ENCODE results near the gene KRT4. TPM values are rescaled to one million over a fixed set of nuclear protein-coding genes. Genes with fewer than 3 reads are reported as not detected.

Gene KRT4
- total and polyA plus RNA-seq, 2 experiments from 2014 or later = not detected

DNA sequence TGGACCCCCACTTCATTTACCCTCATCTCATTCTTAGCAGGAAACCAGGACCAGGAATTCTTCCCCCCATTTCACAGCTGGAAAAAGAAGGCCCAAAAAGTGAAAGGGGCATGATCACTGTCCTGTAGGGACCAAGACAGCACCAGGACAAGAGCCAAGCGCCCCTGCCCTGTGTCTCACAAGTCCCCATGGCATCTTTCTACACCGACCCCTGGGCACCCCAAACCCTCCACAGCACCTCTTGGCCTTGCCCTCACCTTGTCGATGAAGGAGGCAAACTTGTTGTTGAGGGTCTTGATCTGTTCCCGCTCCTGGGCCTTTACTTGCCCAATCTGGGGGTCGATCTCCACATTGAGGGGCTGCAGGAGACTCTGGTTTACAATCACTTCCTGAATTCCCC, 37.5 kb downstream of the KRT4 start:
- Mint-ChIP-seq H3K27me3 (ENCODE audit: insufficient read depth, low read depth, poor library complexity) (peaks cover 2% of the 10 kb centered on the region), H3K27ac (no peak overlapping the region), H3K36me3 (ENCODE audit: low read depth) (no peaks in the 10 kb centered on the region), H3K4me3 (no peak overlapping the region), H3K9me3 (no peaks in the 10 kb centered on the region), H3K4me1 (no peaks in the 10 kb centered on the region; the same call in 2 of the 3 replicates)
- Histone ChIP-seq H3K4me2 (no peak overlapping the region), H4K20me1 (replicated peaks; ENCODE audit: insufficient read depth) (no peaks in the 10 kb centered on the region), H3K36me3 (ENCODE audit: insufficient read depth) (no peaks in the 10 kb centered on the region), H3K27ac (ENCODE audit: low read depth) (no peak overlapping the region), H2AFZ (no peak overlapping the region), H3K27me3 (ENCODE audit: insufficient read depth) (no peaks in the 10 kb centered on the region), H3K9me2 (ENCODE audit: insufficient read depth) (no peaks in the 10 kb centered on the region), H3K4me3 (no peak overlapping the region), H3K4me1 (ENCODE audit: insufficient read depth) (no peaks in the 10 kb centered on the region), H3K79me2 (replicated peaks; ENCODE audit: insufficient read depth) (no peaks in the 10 kb centered on the region), H3F3A (replicated peaks; ENCODE audit: low read depth) (no peaks in the 10 kb centered on the region)
- ATAC-seq (no peak), DNase-seq (ENCODE audit: low spot score) (no peak)
- TF ChIP-seq STAT1 (IDR thresholded peaks at IDR 0.05; ENCODE audit: unreplicated experiment) (no peak), POLR2AphosphoS5 (IDR thresholded peaks at IDR 0.05; ENCODE audit: low read depth) (no peak), EZH2 (IDR thresholded peaks at IDR 0.05; ENCODE audit: low read depth, unreplicated experiment) (no peak), JUNB (IDR thresholded peaks at IDR 0.05; ENCODE audit: unreplicated experiment) (no peak), ZNF331 (CRISPR knock-in tag; IDR thresholded peaks at IDR 0.05; ENCODE audit: low read depth) (no peak), ZNF114 (CRISPR knock-in tag; IDR thresholded peaks at IDR 0.05) (no peak)
- TF ChIP-seq, protein P1, sequence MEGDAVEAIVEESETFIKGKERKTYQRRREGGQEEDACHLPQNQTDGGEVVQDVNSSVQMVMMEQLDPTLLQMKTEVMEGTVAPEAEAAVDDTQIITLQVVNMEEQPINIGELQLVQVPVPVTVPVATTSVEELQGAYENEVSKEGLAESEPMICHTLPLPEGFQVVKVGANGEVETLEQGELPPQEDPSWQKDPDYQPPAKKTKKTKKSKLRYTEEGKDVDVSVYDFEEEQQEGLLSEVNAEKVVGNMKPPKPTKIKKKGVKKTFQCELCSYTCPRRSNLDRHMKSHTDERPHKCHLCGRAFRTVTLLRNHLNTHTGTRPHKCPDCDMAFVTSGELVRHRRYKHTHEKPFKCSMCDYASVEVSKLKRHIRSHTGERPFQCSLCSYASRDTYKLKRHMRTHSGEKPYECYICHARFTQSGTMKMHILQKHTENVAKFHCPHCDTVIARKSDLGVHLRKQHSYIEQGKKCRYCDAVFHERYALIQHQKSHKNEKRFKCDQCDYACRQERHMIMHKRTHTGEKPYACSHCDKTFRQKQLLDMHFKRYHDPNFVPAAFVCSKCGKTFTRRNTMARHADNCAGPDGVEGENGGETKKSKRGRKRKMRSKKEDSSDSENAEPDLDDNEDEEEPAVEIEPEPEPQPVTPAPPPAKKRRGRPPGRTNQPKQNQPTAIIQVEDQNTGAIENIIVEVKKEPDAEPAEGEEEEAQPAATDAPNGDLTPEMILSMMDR (conservative IDR thresholded peaks at IDR 0.05; ENCODE audit: low read depth in 2 of 2) = no peak
- TF ChIP-seq, protein P2, sequence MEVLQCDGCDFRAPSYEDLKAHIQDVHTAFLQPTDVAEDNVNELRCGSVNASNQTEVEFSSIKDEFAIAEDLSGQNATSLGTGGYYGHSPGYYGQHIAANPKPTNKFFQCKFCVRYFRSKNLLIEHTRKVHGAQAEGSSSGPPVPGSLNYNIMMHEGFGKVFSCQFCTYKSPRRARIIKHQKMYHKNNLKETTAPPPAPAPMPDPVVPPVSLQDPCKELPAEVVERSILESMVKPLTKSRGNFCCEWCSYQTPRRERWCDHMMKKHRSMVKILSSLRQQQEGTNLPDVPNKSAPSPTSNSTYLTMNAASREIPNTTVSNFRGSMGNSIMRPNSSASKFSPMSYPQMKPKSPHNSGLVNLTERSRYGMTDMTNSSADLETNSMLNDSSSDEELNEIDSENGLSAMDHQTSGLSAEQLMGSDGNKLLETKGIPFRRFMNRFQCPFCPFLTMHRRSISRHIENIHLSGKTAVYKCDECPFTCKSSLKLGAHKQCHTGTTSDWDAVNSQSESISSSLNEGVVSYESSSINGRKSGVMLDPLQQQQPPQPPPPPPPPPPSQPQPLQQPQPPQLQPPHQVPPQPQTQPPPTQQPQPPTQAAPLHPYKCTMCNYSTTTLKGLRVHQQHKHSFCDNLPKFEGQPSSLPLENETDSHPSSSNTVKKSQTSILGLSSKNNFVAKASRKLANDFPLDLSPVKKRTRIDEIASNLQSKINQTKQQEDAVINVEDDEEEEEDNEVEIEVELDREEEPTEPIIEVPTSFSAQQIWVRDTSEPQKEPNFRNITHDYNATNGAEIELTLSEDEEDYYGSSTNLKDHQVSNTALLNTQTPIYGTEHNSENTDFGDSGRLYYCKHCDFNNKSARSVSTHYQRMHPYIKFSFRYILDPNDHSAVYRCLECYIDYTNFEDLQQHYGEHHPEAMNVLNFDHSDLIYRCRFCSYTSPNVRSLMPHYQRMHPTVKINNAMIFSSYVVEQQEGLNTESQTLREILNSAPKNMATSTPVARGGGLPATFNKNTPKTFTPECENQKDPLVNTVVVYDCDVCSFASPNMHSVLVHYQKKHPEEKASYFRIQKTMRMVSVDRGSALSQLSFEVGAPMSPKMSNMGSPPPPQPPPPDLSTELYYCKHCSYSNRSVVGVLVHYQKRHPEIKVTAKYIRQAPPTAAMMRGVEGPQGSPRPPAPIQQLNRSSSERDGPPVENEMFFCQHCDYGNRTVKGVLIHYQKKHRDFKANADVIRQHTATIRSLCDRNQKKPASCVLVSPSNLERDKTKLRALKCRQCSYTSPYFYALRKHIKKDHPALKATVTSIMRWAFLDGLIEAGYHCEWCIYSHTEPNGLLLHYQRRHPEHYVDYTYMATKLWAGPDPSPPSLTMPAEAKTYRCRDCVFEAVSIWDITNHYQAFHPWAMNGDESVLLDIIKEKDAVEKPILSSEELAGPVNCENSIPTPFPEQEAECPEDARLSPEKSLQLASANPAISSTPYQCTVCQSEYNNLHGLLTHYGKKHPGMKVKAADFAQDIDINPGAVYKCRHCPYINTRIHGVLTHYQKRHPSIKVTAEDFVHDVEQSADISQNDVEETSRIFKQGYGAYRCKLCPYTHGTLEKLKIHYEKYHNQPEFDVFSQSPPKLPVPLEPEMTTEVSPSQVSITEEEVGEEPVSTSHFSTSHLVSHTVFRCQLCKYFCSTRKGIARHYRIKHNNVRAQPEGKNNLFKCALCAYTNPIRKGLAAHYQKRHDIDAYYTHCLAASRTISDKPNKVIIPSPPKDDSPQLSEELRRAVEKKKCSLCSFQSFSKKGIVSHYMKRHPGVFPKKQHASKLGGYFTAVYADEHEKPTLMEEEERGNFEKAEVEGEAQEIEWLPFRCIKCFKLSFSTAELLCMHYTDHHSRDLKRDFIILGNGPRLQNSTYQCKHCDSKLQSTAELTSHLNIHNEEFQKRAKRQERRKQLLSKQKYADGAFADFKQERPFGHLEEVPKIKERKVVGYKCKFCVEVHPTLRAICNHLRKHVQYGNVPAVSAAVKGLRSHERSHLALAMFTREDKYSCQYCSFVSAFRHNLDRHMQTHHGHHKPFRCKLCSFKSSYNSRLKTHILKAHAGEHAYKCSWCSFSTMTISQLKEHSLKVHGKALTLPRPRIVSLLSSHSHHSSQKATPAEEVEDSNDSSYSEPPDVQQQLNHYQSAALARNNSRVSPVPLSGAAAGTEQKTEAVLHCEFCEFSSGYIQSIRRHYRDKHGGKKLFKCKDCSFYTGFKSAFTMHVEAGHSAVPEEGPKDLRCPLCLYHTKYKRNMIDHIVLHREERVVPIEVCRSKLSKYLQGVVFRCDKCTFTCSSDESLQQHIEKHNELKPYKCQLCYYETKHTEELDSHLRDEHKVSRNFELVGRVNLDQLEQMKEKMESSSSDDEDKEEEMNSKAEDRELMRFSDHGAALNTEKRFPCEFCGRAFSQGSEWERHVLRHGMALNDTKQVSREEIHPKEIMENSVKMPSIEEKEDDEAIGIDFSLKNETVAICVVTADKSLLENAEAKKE (CRISPR knock-in tag; IDR thresholded peaks at IDR 0.05) = no peak
- TF ChIP-seq, protein P3, sequence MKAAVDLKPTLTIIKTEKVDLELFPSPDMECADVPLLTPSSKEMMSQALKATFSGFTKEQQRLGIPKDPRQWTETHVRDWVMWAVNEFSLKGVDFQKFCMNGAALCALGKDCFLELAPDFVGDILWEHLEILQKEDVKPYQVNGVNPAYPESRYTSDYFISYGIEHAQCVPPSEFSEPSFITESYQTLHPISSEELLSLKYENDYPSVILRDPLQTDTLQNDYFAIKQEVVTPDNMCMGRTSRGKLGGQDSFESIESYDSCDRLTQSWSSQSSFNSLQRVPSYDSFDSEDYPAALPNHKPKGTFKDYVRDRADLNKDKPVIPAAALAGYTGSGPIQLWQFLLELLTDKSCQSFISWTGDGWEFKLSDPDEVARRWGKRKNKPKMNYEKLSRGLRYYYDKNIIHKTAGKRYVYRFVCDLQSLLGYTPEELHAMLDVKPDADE (IDR thresholded peaks at IDR 0.05) = no peak
